ENCODE results near the gene NUP43. TPM values are rescaled to one million over a fixed set of nuclear protein-coding genes. Genes with fewer than 3 reads are reported as not detected.
"Not testable (repeated sequence)": the region's sequence is repeated elsewhere in the genome, so short reads cannot be mapped to it uniquely, and the experiment has no call there.

NUP43 gene
- total RNA-seq, 3 donors from 2014 or later (not counting 1 experiment from before 2014, with no cell fraction given): 20.8 to 33.4 (median 23.5) TPM

GRCh38 chr6:149686230-149686629, 60.1 kb downstream of the NUP43 start:
- H3K4me1 ChIP-seq (ENCODE audit: control insufficient read depth, insufficient read depth, low read length): no peaks in the 10 kb centered on the region
- H3K4me1 Mint-ChIP-seq: peaks cover 24 to 32% of the 10 kb centered on the region in 2 donors
- intact Hi-C loops (cut with micrococcal nuclease): no loop called here
- no peak for DNase-seq
- H3K36me3 ChIP-seq (ENCODE audit: control insufficient read depth, insufficient read depth, low read length): peaks cover 25% of the 10 kb centered on the region
- H3K36me3 Mint-ChIP-seq: peaks cover 9% of the 10 kb centered on the region
- ATAC-seq: no peak
- no peak overlapping the region for H3K27ac ChIP-seq (ENCODE audit: low read length)
- no peaks in the 10 kb centered on the region for H3K27me3 ChIP-seq (ENCODE audit: control insufficient read depth, insufficient read depth, low read length)
- no peak for TF ChIP-seq CTCF (IDR thresholded peaks at IDR 0.05)
- WGBS (ENCODE audit: insufficient coverage): 91% methylated on average over 7 of the region's 7 CpGs
- H3K9me3 ChIP-seq (ENCODE audit: control insufficient read depth, insufficient read depth, low read length): no peaks in the 10 kb centered on the region
- H3K4me3 Mint-ChIP-seq: no peak overlapping the region
- peak overlapping the region; percentile 27 to 59 for H3K27ac Mint-ChIP-seq
- no peaks in the 10 kb centered on the region for H3K9me3 Mint-ChIP-seq
- H3K27me3 Mint-ChIP-seq (ENCODE audit: low read depth in 2 of 2): no peaks in the 10 kb centered on the region
- H3K4me3 ChIP-seq (ENCODE audit: low read length): no peak overlapping the region

- Mint-ChIP-seq H3K27ac (peak overlapping the region; percentile 63), H3K27me3 (ENCODE audit: low read depth in 2 of 2) (no peaks in the 10 kb centered on the region), H3K9me3 (no peaks in the 10 kb centered on the region), H3K36me3 (peaks cover 9% of the 10 kb centered on the region), H3K4me3 (no peak overlapping the region), H3K4me1 (peaks cover 20 to 22% of the 10 kb centered on the region in 2 donors)
- 98% methylated on average over 4 of the region's 4 CpGs for WGBS (ENCODE audit: insufficient coverage)
- Histone ChIP-seq H3K36me3 (ENCODE audit: control insufficient read depth, insufficient read depth, low read length) (peaks cover 20% of the 10 kb centered on the region), H3K27me3 (ENCODE audit: control insufficient read depth, insufficient read depth, low read length) (no peaks in the 10 kb centered on the region), H3K27ac (ENCODE audit: low read length) (no peak overlapping the region), H3K9me3 (ENCODE audit: control insufficient read depth, insufficient read depth, low read length) (no peaks in the 10 kb centered on the region), H3K4me3 (ENCODE audit: low read length) (no peak overlapping the region), H3K4me1 (ENCODE audit: control insufficient read depth, insufficient read depth, low read length) (no peaks in the 10 kb centered on the region)
- no peak for TF ChIP-seq CTCF (IDR thresholded peaks at IDR 0.05)
- DNase-seq (no peak), ATAC-seq (no peak)
- intact Hi-C loops (cut with micrococcal nuclease): no loop called here
Measured at GRCh38 chr6:149683256-149683859, 63.0 kb downstream of the NUP43 start.

- H3K36me3 Mint-ChIP-seq; H3K27ac Mint-ChIP-seq; H3K9me3 ChIP-seq (ENCODE audit: control insufficient read depth, insufficient read depth, low read length); H3K27me3 ChIP-seq (ENCODE audit: control insufficient read depth, insufficient read depth, low read length); H3K9me3 Mint-ChIP-seq; intact Hi-C loops (cut with micrococcal nuclease); ATAC-seq; H3K4me3 Mint-ChIP-seq; H3K4me1 ChIP-seq (ENCODE audit: control insufficient read depth, insufficient read depth, low read length); H3K27me3 Mint-ChIP-seq (ENCODE audit: low read depth in 2 of 2); H3K27ac ChIP-seq (ENCODE audit: low read length); H3K4me3 ChIP-seq (ENCODE audit: low read length); DNase-seq: not testable (repeated sequence)
- peaks cover 18 to 25% of the 10 kb centered on the region in 2 donors for H3K4me1 Mint-ChIP-seq
- peaks cover 20% of the 10 kb centered on the region for H3K36me3 ChIP-seq (ENCODE audit: control insufficient read depth, insufficient read depth, low read length)
- WGBS (ENCODE audit: insufficient coverage): 98% methylated on average over 9 of the region's 14 CpGs
Measured at GRCh38 chr6:149681845-149682244, 64.5 kb downstream of the NUP43 start.

GRCh38 chr6:149681209-149681608, 65.1 kb downstream of the NUP43 start:
- Mint-ChIP-seq H3K27me3 (ENCODE audit: low read depth in 2 of 2) (no peaks in the 10 kb centered on the region), H3K4me1 (peaks cover 12 to 18% of the 10 kb centered on the region in 2 donors), H3K27ac (no peak overlapping the region), H3K9me3 (no peaks in the 10 kb centered on the region), H3K36me3 (peaks cover 9% of the 10 kb centered on the region), H3K4me3 (no peak overlapping the region)
- Histone ChIP-seq H3K36me3 (ENCODE audit: control insufficient read depth, insufficient read depth, low read length) (peaks cover 27% of the 10 kb centered on the region), H3K27me3 (ENCODE audit: control insufficient read depth, insufficient read depth, low read length) (no peaks in the 10 kb centered on the region), H3K4me1 (ENCODE audit: control insufficient read depth, insufficient read depth, low read length) (no peaks in the 10 kb centered on the region), H3K27ac (ENCODE audit: low read length) (no peak overlapping the region), H3K9me3 (ENCODE audit: control insufficient read depth, insufficient read depth, low read length) (no peaks in the 10 kb centered on the region), H3K4me3 (ENCODE audit: low read length) (no peak overlapping the region)
- intact Hi-C loops (cut with micrococcal nuclease): no loop called here
- DNase-seq (no peak), ATAC-seq (no peak)
- TF ChIP-seq CTCF (IDR thresholded peaks at IDR 0.05): no peak
